GM19324 (cell line): ENCODE measurements around the gene GLRA1.
A peak's percentile ranks its signal among the peaks of the same experiment; 100 is the strongest.
"Not testable (repeated sequence)": the region's sequence is repeated elsewhere in the genome, so short reads cannot be mapped to it uniquely, and the experiment has no call there.

ENCODE experiments used
- ATAC-seq: cut with Tn5 transposase; IDR thresholded peaks from one replicate; pipeline ENCODE4 v1.9.1; 2021; ENCODE audit warnings: mild to moderate bottlenecking, moderate library complexity; ENCODE audit not compliant: unreplicated experiment, low FRiP score

GLRA1 gene

GRCh38 chr5:151921916-151922315 is 2.7 kb downstream of the GLRA1 start:
- no peak for ATAC-seq

- no peak for ATAC-seq
These were observed 6.7 kb downstream of the GLRA1 start for GRCh38 chr5:151917904-151918303.

GRCh38 chr5:151913425-151913824 is 11.2 kb downstream of the GLRA1 start:
- no peak for ATAC-seq

DNA sequence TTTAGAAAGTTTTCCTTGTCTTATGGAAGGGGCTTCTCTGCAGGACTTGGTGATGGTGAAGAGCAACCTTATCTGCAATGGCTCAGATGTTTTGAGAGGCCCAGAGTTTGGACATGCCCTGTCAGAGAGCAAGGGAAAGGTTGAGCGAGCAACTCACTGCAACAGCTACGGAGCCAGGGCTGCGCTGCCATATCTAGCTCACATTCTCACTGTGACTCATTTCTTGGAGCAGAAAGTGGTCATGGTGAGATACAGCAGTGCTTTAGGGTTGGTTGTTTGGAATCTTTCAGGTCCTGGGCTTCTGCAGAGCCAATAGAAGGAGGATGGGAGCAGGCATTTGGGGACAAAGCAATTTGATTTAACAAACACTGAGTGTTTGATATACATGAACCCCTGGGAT is 12.3 kb downstream of the GLRA1 start:
- no peak for ATAC-seq

- ATAC-seq = no peak
These were observed 13.6 kb downstream of the GLRA1 start for GRCh38 chr5:151911011-151911410.

- ATAC-seq = no peak
These were observed 15.0 kb downstream of the GLRA1 start for GRCh38 chr5:151909628-151910027.

DNA sequence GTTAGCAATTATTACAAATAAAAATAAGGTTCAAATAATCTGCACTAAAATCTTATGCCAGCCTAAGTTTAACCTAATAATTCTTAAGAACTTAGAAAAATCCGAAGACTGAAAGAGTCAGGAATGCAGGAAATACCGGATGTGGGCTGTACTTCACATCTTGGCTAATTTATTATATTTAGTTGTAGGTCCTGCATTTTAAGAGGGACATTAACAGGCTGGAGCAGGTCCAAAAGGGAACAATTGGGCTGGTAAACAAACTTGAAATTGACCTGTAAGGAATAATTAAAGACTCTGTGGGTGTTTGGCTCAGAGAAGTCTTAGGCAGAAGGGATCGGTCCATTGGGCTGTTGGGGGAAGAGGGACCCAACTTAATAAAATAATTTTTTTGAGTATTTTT is 18.4 kb downstream of the GLRA1 start:
- ATAC-seq = no peak

DNA sequence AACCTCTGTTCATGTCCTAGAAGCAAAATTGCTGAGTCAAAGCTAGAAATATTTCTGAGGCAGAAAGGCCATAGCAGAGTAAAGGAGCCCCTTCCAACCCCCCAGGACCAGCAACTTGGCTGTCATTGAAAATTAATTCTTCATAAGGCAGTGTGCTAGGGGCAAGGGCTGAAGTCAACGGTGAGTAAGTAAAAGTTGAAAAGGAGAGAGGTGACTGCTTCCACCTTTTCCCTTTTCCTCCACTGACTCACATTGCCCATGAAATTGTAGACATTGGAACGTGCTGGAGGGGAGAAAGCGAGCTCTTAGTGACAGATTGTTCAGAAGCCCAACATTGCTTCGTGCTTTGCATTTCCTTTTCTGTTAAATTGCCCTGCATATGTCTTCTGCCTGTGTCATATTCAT is 19.1 kb downstream of the GLRA1 start:
- ATAC-seq = no peak

GRCh38 chr5:151904909-151905308 is 19.7 kb downstream of the GLRA1 start:
- ATAC-seq = no peak

DNA sequence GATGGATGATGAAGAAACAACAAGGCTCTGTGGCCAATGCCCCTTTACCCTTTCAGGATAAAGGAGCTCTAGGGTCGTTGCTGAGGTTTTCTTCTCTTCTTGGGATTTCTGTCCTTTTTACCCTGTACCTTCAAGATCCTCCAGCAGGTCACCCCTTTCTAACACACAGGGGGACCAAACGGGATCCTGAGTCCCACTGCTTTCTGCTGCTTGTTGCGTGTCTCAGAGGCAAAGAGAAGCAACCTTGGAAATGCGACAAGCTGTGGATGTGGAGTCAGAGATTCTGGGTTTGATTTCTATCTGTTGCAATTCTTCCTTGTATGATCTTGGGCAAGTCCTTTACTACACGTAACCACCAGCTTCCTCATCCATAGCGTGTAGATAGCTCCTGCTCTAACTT is 20.5 kb downstream of the GLRA1 start:
- ATAC-seq = no peak

- peak; percentile 76 for ATAC-seq
These were observed 21.4 kb downstream of the GLRA1 start for GRCh38 chr5:151903243-151903653.

DNA sequence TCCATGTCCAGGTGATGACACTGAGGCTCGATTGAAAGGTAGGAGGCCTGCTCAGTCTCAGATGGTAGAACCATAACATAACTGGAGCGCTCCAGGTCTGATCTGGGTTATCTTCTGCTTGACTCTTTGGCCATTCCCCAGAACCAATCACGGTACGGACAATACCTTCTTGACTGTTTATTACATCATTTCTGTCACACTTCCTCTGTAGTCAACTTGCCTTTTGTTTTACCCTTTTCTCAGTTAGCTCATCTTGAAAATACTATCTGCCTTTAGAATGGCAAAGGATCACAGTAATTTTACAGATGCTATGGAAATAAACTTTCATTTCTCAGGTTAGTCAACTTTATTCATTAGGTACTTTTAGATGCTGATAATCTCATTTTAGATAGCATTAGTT is 22.4 kb downstream of the GLRA1 start:
- ATAC-seq = no peak

DNA sequence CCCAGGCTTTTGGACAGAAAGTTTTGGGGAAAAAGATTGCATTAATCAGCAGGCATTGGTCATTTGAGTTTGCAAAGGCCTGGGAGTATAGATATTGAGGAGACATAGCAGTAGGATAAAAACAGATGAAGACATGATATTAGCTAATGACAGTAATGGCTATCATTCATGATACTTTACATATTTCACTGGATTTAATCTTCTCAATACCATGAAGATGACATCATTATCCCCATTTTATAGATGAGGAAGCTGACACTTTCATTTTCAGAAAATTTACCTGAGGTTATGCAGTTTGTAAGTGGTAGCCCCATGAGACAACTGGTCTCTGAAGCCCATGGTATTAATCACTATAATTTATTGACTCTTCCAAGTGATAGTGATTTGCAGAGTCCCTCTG is 23.0 kb downstream of the GLRA1 start:
- no peak for ATAC-seq

DNA sequence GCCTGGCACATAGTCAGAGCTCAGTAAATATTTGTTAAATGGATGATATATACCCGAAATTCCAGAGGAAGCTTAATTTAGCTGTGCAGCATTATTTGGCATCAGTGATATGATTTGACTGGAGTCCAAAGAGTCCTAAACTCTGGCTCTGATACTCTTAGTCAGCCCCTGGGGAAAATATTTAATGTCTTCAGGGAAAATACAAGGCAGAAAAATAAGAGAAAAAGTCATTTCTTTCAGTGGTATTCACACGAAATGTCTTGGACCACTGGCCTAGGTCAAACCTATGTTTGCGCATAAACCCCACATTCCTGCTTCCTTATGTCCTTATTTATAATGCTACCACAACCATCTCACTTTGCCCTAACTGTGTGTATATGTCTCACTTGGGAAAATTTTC is 23.8 kb downstream of the GLRA1 start:
- ATAC-seq = no peak

GRCh38 chr5:151899399-151899798 is 25.3 kb downstream of the GLRA1 start:
- ATAC-seq = no peak

DNA sequence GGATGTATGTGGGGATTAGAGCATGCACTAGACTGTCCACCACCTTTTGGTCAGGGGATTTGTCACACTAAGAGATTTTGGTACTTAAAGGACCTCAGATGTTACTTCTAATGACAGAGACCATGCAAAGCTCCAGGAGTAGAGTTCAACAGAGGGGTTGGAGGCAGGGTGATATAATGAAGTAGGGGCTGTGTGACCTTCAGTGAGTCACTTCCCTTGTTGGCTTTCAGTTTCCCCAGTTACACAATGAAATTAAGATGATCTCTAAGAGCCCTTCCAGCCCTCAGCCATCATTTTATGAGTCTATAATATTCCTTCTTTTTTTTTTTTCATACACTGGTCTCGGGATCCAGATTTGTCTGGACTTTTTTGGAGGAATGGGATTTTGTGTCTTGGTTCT is 26.8 kb downstream of the GLRA1 start:
- ATAC-seq = no peak

DNA sequence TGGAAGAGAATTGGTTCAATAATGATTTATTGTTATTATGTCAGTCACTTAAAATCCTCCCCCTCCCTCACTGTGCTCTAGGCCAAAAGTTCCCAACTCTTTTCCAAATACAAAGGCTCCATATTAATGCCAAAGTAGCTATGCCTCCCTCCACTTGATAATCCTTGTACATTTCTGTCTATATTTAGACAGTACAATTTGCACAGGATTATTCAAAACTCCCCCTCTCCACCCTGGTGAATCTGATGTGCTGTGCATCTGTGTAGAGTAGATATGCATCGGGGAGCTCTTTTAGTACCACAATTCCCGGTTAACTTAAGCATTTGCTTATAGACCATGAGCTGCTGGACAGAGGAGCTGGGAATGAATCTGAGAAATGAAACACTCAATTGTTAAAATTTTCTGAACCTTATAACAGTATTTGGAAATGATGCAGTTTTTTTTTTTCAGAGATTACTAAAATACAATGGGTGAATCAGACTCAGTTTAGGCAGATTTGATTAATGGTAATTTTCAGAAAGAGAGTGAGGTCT is 27.6 kb downstream of the GLRA1 start:
- no peak for ATAC-seq

GRCh38 chr5:151896031-151896691 is 28.5 kb downstream of the GLRA1 start:
- no peak for ATAC-seq

GRCh38 chr5:151895660-151896030 is 29.0 kb downstream of the GLRA1 start:
- no peak for ATAC-seq

DNA sequence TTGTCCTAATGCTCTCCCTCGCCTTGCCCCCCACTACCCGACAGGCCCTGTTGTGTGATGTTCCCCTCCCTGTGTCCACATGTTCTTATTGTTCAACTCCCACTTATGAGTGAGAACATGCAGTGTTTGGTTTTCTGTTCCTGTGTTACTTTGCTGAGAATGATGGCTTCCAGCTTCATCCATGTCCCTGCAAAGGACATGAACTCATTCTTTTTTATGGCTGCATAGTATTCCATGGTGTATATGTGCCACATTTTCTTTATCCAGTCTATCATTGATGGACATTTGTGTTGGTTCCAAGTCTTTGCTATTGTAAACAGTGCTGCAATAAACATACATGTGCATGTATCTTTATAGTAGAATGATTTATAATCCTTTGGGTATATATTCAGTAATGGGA is 31.2 kb downstream of the GLRA1 start:
- not testable (repeated sequence) for ATAC-seq

GRCh38 chr5:151892393-151892792 is 32.3 kb downstream of the GLRA1 start:
- no peak for ATAC-seq

DNA sequence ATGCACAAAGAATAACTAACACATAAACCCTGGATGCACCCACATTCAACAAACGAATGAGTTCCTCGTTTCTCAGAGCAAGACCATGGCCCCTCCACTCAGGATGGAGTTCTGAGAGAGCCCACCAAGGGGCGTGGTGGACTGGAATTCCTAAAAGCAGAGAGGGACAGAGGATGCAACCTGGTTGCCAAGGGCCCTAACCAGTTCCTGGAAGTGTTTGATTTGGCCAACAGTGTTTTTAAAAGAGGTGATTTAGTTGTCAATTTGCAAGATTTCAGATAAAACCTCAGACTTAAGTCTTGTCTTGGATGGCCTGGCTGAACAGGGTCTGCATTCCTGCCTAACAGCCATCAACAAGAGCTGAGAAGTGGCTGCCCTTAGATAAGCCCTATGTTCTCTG is 34.4 kb downstream of the GLRA1 start:
- ATAC-seq = no peak

DNA sequence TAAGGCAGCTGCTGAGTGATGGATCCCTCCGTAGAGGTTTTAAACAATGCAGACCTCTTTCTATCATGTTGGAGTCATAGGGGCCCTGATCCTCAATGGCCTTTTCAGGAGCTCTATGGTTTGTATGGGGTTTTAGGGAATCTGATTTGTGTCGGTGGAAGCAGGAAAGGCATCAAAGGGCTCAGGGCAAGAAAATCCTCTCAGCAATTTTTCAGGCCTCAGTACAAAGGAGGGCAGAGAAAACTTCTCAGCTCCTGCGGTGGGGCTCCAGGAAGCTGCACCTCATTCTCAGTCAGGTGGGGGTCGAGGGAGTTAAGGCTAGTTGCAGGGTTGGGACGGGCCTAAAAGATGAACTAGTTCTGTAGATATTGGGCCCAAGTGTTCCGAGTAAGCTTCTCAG is 35.0 kb downstream of the GLRA1 start:
- no peak for ATAC-seq
